ENCODE data around the gene GPR17. TPM values are rescaled to one million over a fixed set of nuclear protein-coding genes. Genes with fewer than 3 reads are reported as not detected.

GPR17 gene
- total RNA-seq, 1 experiment from 2014 or later = 0.07 TPM

- no peak for DNase-seq (ENCODE audit: low read depth)
Measured at GRCh38 chr2:127694986-127695385, 49.0 kb downstream of the GPR17 start.

- peak; percentile 81 for DNase-seq (ENCODE audit: low read depth)
Measured at GRCh38 chr2:127695491-127696472, 49.8 kb downstream of the GPR17 start.

GRCh38 chr2:127697482-127698180, 51.7 kb downstream of the GPR17 start:
- DNase-seq (ENCODE audit: low read depth) = no peak

- no peak for DNase-seq (ENCODE audit: low read depth)
Measured at GRCh38 chr2:127698553-127699355, 52.8 kb downstream of the GPR17 start.

- no peak for DNase-seq (ENCODE audit: low read depth)
Measured at GRCh38 chr2:127700527-127701192, 54.7 kb downstream of the GPR17 start.

- peak; percentile 87 for DNase-seq (ENCODE audit: low read depth)
Measured at GRCh38 chr2:127701193-127701650, 55.3 kb downstream of the GPR17 start, which contains the start of gene SFT2D3. SFT2D3 (plus strand) TSS chr2:127701497; CDS start chr2:127701529, 32 bp downstream.

GRCh38 chr2:127701651-127702394, 55.9 kb downstream of the GPR17 start:
- DNase-seq (ENCODE audit: low read depth) = peak; percentile 74

Other genes starting within 250 kb of the GPR17 start
- gene PROC, start 227.7 kb upstream of the GPR17 start, total RNA-seq (2014; rRNA removed; shearing (Covaris generic)) = 0.64 and 1.6 TPM in 2 replicates
- gene IWS1, start 119.7 kb upstream of the GPR17 start, total RNA-seq (2014; rRNA removed; shearing (Covaris generic)) = 31.8 and 43.4 TPM in 2 replicates
- gene MYO7B, start 110.5 kb upstream of the GPR17 start, total RNA-seq (2014; rRNA removed; shearing (Covaris generic)) = 5.8 and 10.9 TPM in 2 replicates
- 0.30 and 2.0 TPM in 2 replicates for gene LIMS2, start 29.4 kb downstream of the GPR17 start, total RNA-seq (2014; rRNA removed; shearing (Covaris generic))
- 5.3 and 5.6 TPM in 2 replicates for gene SFT2D3, start 55.3 kb downstream of the GPR17 start, total RNA-seq (2014; rRNA removed; shearing (Covaris generic))
- gene WDR33, start 165.0 kb downstream of the GPR17 start, total RNA-seq (2014; rRNA removed; shearing (Covaris generic)) = 13.6 and 26.4 TPM in 2 replicates
- 18.7 and 22.3 TPM in 2 replicates for gene POLR2D, start 212.0 kb downstream of the GPR17 start, total RNA-seq (2014; rRNA removed; shearing (Covaris generic))
- gene AMMECR1L, start 239.8 kb downstream of the GPR17 start, total RNA-seq (2014; rRNA removed; shearing (Covaris generic)) = 5.9 and 10.5 TPM in 2 replicates